Activated T-cell treated with anti-CD3 and anti-CD28 coated beads for 48 hours (primary cell): ENCODE measurements around the gene RFPL2.

Experiments
- DNase-seq: peaks from one replicate; pipeline ENCODE4 v3.0.0-alpha.2; 2020; ENCODE audit warnings: low read depth

Gene RFPL2

DNA sequence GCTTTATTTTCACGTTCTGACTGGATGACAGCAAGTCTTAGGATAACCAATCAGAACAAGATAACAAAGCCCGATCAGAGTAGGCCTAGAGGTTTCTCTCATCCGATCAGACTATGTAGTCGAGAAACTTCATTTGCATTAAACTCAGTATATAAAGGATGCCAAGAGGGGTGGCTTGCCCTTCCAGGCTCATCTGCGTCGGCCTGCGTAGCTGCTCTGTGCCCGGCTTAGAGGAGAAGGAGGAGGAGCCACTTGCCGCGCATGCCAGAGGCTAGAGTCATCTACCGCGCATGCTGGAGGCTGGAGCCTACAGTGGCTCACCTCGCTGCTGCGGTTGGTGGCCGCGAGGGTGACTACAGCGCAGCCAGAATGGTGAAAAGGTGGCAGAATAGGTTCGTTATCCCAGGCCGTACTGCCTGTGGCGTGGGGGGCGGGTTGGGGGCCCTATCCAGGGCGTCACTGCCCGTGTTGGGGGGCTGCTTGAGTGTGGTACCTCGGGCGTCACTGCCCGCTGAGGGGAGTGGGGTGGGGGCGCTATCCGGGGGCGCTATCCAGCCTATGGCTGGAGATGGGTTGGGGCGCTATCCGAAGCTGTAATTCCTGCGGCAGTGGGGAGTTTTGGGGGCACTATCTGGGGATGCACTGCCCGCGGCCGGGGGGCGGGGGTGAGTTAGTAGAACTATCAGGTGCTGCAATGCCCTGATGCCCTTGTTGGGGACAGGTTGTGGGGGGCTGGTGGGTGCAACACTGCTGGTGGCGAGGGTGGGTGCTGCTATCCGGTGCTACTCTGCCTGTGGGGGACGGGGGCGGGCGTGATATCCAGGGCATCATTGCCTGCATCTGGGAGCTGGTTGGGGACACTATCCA lies at the start of gene RFPL2:
RFPL2 (minus strand) TSS at position 218 of the 867 bp plus-strand sequence. CDS start 2,622 bp downstream, outside the sequence.
- DNase-seq = peak; percentile 35

DNA sequence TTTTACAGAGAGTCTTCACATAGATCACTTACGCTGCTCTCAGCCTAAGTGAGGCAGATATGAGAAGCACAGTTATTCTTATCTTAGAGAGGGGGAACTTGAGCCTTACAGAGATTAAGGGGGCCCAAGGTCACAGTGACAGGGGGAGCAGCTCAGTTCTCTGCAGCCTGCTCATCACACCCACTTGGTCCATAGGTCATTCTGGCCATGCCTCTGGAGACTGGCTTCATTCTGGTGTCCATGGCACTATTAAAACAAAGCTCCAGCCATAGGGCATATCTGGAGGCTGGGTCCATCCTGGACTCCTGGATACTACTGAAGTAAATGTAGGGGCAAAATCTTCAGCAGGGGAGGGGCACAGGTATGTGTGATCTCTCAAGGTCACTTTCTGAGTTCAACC lies 44.4 kb upstream of the RFPL2 start:
- no peak for DNase-seq

DNA sequence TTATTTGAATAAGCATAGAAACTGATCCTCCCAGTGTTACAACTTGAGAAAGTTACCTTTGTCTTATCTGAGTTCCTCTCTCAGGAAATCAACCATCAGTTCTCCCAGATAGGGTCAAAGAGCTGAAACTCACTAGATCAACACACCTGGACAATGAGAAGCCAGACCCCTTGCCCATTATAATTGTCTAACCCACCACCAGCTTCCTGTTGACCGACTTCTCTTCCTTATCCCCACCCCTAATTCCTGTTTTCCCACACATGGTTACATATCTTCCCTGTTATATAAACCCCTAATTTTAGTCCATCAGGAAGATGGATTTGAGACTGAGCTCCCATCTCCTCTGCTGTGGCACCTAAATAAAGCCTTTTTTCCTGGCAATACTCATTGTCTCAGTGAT lies 43.4 kb upstream of the RFPL2 start:
- DNase-seq = no peak

DNA sequence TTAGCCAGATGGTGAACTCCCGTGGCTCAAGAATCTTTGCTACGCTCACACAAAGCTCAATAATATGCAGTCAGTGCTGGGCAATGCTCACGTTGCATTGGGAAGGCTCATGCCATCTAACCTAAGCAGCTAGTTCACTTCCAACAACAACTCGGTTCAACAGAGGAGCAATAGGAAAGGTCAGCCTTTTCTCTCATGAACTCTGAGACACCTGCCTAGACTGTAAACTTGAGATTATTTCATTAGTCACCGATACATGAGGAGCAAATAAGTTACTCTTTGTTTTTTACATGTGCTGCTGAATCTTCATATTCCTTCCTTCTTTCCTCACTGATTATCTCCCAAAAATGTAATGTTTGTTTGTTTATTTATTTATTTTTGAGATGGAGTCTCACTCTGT lies 41.3 kb upstream of the RFPL2 start:
- no peak for DNase-seq

DNA sequence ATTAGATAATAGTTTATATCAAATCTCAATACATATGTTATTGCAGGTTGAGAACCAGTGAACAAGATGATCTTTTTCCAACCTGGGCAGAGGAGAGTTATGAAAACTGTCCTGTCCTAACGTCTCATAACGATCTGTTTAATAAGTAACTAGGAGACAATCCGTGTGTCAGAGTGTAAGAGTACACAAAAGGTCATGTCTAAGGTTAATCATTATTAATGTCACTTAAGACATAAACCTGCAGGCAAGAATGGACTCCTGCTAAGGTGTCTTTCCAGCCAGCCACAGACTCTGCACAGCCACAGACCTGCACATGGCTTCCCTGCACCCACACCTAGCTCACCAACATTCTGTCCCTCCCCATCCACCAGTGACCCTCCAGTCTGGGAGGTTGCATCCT lies 40.2 kb upstream of the RFPL2 start:
- no peak for DNase-seq

DNA sequence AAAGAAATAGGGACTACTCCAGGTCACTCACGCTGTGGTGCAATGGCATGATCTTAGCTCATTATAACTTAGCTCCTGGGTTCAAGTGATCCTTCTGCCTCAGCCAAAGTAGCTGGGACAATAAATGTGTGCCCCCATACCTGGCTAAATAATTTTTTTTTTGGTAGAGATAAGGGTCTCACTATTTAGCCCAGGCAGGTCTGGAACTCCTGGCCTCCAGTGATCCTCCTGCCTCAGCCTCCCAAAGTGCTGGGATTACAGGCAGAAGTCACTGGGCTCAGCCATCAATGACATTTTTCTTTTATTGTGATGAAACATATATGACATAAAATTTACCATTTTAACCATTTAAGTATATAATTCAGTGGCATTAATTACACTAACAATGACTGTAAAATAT lies 39.7 kb upstream of the RFPL2 start:
- no peak for DNase-seq

DNA sequence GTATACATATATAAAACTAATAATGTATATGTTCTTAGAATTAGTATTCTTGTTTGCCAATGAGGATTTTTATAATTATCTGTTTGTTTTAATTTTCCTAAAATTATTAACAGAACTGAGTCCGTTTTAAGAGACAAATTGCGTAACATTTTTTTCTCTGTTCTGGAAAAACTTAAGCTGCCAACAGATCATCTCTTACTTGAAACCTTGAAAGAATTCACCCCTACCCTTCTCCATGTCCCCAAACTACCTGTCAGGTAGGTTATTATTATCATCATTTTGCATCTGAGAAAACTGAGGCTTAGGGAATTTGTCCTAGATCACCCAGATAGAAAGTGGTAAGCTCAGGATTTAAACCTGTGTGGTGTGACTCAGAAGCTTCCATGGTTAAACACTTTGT lies 35.6 kb upstream of the RFPL2 start:
- no peak for DNase-seq

DNA sequence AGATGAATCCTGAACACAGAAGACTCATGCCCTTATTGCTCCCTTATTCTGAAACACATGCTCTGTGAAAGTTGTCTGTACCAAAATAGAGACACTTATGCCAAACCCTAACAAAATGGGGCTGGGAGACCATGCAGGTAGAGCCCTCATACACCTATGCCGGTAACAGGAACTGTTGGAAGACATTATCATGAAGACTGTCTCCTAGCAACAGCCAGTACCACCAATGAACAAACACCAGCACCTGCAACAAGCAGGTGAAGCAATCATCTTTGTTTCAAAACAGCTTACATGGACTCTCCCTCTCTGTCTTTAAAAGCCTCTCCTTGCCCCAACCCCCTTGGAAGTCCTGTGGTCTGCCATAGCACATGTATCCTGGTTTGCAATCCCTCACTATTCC lies 33.0 kb upstream of the RFPL2 start:
- DNase-seq = no peak

DNA sequence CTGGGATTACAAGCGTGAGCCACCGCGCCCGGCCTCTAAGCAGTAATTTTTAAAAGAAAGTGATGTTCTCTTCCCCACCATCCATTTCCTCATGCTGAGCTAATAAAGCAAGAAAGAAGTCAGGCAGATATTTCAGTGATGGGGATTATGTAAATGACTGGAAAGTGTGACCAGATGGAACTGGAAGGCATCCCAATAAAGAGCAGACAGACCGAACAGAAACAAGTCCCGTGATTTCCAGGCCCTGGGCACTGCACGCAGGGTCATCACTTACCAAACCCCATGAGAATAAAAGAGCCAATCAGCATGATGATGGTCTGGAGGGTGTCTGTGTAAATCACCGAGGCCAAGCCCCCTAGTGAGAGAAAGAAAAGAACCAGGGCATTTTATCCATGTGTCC lies 32.1 kb upstream of the RFPL2 start:
- DNase-seq = no peak

DNA sequence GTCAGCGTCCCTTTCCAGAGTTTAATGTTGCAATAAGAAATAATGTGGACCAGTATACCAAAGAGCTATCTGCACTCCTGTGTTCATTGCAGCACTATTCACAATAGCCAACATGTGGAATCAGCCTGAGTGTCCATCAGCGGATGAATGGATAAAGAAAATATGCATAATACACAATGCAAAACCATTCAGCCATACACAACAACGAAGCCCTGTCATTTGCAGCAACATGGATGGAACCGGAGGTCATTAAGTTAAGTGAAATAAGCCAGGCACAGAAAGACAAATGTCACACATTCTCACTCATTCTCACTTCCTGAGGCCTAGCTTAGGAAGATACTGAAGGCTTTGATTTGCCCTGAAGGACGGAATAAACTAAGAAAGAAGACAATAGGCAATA lies 28.2 kb upstream of the RFPL2 start:
- no peak for DNase-seq

DNA sequence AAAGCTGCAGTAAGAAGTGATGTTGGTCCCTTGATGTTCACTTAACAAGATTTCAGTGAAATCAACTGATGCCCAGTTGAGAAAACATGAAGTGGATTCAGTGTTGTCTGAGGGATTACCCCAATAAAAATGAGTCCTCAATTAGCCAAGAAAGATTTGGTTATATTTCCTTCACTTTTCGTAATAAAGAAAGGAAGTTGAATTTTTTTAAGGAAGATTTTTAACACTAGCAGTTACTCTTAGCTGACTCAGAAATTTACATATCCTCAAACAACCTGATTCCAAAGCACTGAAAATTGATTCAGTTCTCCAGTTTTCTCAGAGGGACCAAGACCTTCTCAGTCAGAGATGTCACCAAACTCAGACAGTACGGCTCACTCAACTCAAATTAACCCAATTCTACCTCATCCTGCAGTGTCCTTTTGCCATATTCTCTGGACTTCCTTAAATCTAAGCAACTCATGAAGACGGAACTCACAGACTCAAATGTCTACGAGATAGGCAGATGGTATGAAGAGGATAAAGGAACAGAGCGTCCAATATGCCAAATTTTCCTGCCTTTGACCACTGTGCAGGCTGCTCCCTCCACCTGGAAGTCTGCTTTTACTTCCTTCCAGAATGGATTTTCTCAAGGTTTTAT lies 27.4 kb upstream of the RFPL2 start:
- no peak for DNase-seq

DNA sequence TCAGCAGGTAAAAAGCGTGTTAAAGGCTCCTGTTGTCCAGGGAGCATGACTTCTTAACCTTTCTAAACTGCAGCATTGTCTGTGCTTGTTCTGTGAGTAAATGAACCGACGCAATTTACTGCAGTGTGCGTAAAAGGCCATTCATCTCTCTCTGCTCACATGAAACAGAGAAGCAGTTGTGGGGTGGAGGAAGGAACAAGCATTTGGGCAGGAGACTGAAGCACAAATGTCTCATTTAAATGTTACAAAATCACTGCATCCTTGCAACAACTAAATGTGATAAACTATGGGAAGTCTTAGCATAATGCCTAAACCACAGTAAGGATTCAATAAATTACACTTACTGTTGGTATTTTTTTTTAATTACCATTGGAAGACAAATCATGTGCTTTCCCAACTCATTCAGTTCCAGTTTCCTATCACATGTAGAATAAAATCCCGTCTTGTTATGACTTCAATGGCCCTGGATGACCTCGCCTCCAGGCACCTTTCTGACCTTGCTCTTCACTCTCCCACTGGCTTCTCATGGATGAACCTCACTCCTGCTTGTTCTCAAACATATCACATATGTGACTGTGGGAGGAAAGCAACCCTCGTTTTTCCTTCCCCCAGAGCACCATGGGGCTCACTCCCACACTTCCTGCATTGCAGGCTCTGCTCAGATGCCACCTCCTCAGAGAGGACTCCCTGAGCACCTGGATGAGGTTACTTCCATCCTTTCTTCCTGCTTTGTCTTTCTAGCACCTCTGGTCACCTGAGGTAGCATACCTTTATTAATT lies 21.6 kb upstream of the RFPL2 start:
- DNase-seq = no peak

DNA sequence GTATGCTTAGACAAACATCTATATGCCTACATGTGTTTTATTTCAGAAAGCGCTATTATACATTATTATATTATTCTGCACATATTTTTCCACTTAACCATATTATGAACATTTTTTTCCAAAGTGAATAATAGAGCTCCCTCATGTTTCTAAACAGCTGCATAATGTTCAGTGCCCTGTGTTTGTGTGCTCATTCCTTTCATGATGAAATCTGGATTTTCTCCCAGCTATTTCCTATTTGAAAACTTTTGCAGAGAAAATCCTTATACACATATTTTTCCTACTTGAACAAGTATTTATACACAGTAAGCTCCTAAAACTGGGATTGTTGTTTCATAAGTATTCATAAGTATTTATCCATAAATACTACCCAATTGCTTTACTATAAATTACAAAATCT lies 18.1 kb upstream of the RFPL2 start:
- no peak for DNase-seq

DNA sequence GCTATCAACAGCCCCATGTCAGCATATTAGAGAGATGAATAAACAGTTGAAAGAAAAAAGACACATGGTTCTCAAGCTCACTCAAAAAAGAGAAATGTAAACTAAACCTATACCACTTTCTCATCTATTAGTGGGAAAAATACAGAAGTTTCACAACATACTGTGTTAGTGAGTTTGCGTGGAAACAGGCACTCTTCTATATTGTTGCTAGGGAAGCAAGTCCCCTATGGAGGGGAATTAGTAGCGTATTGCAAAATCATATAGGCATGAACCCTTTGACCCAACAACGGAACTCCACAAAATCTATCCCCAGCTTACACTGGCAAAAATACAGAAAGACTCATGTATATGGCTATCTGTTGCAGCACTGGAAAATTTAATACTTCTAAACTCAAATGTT lies 14.2 kb upstream of the RFPL2 start:
- no peak for DNase-seq

DNA sequence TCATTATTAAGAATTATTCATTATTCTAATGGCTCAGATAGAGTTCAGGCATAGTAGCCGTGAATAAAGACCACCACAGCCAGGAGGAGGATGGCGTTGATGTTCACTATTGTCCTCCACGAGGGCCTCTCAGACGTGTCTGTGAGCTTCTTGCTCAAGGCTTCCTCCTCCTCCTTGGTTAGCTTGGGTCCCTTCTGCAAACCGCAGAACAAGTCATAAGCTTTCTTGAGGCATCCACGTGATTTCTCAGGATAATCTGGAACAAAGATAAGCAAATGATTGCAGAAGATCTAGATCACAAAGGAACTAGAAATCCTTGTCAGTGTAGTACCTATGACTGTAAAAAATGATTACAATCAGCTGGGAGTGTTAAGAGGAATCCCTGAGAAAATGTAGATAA lies 13.6 kb upstream of the RFPL2 start:
- no peak for DNase-seq

DNA sequence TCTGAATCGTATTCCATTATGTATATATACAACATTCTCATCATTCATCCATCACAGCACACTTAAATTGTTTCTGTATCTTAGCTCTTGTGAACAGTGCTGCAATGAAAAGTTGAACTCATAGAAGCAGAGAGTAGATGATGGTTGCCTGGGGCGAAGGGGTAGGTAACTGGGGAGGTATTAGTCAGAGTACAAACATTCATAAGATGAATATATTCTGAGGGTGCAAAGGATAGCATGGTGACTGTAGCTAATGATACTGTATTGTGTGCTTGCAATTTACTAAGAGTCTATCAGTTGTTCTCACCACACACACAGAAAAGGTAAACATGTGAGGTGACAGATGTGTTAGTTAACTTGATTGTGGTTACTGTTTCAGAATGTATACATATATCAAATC lies 12.6 kb upstream of the RFPL2 start:
- no peak for DNase-seq

DNA sequence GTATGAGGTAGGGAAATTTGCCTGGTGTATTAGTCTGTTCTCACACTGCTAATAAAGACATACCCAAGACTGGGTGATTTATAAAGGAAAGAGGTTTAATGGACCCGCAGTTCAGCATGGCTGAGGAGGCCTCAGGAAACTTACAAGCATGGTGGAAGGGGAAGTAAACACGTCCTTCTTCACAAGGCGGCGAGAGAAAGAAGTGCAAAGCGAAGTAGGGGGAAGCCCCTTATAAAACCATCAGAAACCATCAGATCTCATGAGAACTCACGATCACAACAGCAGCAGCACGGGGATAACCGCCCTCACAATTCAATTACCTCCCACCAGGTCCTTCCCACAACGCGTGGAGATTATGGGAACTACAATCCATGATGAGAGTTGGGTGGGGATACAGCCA lies 12.0 kb upstream of the RFPL2 start:
- no peak for DNase-seq

DNA sequence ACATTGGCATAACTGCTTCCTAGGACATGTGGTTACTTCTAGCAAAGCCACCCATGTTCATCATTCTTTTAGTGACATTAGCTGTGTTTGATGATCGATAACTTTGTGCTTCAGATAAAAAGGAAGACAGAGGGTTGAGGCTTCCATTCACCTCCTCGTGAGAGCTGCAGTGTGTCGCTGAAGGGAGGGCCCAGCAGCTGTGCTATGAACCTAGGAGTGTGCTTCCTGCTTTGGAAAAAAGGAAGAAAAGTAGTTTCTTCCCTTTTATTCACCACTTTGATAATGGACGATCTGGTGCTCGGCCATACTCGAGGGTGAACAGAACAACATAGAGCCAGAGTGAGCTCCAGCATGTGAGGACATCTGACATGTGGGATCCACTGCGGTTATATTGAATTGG lies 6.1 kb upstream of the RFPL2 start:
- DNase-seq = no peak

DNA sequence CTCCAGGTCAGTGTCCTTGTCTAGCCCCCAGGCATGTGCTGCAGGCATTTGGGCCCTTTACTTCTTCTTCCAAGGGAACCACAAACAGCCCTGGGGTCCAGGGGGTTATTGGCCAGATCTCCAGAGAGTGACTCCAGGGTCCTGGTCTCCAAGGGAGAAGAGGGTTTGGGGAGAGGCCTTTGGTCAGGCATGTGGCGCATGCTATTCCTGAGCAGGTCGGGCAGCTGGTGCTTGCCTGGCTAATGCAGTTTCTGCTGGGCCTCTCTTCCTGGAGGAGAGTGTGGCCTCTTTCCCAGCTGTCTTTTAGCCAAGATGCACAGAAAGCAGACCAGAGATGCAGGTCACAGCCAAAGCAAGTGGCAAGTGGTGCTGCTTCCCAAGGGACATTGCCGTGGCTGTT lies 3.8 kb upstream of the RFPL2 start:
- DNase-seq = no peak

DNA sequence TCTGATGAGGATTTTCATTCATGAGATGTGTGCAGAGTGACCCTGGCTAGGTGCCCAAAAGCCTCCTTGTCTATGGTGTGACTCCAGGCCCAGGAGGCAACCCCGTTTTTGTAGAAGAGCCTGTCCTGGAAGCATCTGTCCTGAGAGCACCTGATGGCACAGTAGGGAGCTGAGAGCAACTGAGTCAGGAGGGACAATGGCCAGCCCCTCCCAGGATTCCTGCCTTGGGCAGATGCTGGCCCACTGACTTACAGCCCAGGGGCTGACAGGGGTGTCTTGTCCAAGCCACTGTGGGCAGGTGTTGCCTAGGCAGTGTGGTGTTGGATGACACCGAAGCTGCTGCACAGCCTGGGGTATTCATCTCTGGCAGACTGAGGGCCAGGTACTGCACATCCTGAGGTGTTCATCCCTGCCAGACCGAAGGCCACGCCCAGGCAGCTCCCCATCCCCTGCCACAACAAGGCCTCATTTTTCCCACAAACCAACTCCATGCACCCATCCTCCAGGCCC lies 3.2 kb upstream of the RFPL2 start:
- DNase-seq = no peak

DNA sequence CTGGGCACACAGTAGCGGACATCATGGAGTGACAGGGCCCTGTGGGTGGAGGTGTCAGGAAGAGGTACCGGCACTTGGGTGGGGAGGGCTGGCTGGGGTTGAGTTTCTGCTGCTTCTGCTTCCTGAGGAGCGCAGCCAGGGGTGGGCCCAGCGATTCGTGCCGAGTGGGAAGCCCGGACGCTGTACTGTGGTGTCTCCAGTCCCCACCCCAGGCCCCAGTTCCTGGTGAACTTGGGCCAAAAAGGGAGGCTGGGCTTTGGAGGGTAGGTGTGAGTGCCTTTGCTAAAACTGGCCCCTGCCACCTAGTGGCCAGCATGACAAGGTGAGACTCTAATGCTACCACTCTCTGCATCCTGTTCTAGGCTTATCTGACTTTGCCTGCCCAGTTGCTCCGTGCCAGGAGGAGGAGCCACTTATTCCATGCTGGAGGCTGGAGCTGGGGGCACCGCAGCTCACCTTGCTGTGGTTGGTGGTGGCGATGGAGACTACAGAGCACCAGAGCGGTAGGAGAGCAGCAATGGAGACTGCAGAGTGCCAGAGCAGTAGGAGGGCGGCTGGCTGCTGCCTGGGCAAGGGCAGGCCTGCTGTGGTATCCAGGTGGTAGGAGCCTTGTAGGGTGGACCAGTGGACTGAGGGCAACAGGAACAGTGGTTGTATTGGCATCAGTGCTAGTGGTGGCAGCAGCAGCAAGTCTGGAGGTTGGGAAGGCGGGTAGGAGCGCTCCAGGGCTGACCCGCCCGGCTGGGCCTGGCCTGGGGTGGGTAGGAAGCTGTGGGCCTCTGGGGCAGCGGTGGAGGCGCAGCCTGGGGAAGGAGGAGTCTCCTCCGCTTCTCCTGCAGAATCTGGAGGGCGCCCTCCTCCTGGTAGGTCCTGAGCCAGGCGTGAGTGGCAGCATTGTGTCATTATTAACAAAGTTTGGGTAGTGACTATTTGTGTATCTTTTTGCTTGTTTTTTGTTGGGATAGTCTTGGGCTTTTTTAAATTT lies 2.2 kb upstream of the RFPL2 start:
- peak; percentile 18 for DNase-seq
